GM15510 (cell line): ENCODE data around the gene TEAD4.

Experiments used
- POLR2A ChIP-seq: IDR thresholded peaks from 3 replicates; pipeline ENCODE4 v1.6.1; 2011; ENCODE audit warnings: borderline replicate concordance; ENCODE audit not compliant: insufficient read length; ENCODE audit errors: extremely low read depth

Gene TEAD4

GRCh38 chr12:2958432-2959191, 585 bp upstream of the TEAD4 start:
- no peak for TF ChIP-seq POLR2A

DNA sequence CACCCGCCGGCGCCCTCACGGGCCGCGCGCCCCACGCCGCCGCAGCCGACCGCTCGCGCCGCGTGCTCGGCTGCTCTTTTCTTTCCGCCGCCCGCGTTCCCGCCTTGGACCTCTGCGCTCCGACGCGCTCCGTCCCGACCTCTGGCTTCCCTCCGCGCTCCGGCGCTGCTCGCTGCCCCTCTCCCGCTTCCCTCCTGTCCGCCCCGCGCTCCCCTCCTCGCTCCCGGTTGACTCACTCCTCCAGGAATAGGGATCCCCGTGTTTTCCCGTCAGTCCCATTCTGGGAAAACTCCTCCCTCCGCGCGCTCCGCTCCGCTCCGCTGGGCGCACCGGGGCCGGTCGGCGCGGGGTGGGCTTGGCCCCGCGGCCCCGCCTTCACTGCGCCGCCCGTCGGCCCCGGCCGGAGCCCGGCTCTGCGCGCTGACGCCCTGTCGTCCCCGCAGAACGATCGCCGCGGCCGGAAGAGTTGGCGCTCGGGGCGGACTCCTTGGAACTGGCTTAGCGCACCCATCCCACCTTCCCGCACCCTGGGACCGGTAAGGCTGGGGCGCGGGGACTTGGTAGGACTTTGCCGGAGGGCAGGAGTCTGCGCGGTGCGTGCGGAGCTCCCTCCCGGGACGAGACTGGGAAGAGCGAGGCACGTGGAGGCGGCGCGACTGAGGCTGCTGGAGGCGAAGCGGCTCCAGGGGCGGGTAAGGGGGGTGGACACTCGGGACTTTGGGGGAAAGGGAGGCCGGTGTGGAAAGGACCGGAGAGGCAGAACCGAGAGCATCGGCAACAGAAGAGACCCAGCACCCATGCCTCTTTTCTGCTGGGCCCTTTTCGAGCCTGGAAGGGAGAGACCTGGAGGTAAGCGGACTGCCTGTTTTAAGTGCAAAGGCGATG, 550 bp downstream of the TEAD4 start:
- TF ChIP-seq POLR2A, result no peak

- TF ChIP-seq POLR2A, result no peak
Measured at GRCh38 chr12:2960390-2960956, 1.3 kb downstream of the TEAD4 start.

DNA sequence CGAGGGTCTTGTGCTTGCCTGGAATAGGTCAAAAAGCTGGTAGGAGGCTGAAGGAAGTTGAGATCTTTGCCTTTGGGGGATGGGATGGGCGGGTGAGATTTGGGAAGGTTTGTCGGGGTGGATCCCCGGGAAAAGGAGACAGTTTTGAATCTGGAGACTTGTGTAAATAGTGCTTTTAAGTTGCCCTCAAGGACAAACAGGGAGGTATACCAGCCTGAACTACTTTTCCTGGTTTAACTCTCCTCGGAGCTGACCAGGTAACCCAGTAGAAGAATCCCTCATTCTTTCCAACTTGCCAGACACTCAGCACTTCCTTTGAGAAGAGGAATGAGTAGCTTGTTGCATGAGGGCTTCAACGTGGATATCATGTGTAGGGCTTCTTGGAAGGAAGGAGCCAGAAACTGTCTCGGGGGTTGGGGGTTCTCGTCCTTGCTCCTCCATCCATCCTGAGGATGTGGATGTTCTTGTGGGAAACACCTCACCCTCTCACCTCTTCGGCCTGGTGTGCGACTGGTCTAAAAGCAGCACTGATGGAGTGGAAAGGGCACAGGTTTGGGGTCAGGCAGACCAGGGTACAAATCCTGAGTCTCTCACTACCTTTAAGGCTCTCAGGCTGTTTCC, 1.9 kb downstream of the TEAD4 start:
- TF ChIP-seq POLR2A, result no peak

DNA sequence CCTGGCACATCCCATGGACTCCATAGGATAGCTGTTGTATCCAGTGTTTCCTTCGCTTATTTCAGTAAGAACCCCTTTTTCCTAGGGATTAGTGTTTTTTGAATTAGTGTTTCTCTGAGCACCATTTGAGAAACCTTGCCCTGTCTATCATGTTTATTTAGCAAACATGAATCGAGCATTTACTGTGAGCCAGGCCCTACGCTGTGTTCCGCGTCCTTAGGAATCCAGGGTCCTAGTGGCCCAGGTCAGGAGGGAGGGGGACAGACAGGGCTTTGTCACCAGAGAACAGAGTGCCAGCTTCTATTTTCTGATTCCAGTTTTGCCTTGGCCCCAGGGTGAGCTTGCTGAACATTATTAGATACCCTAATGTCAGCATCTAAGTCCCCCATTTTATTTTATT, 2.5 kb downstream of the TEAD4 start:
- TF ChIP-seq POLR2A, result no peak

DNA sequence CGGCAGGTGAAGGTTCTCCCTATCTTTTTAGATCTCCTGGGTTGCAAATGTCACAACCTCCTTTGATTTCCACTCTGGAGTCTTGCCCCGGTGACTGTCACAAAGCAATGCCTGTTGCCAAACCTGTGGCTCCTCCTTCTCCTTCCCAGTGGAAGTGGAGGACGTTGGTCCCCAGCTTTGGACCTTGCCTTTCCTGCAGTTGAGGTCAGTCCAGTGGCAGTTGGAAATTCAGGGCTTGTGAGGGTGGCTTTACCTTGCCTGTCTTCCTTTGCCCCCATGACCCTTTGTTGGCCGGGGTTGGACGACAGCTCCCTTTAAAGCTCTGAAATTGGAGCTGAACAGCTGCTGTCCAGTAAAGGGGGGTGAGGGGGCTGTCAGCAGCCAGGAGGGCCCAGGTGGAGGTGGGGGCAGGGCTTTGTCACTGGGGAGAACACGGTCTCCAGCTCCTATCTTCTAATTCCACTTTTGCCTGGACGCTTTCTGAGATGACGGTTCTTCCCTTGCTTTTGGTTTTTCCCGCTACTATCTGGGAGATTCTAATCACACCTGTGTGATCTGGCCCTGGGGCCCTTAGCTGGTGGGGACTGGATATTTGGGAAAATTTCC, 4.1 kb downstream of the TEAD4 start:
- no peak for TF ChIP-seq POLR2A

DNA sequence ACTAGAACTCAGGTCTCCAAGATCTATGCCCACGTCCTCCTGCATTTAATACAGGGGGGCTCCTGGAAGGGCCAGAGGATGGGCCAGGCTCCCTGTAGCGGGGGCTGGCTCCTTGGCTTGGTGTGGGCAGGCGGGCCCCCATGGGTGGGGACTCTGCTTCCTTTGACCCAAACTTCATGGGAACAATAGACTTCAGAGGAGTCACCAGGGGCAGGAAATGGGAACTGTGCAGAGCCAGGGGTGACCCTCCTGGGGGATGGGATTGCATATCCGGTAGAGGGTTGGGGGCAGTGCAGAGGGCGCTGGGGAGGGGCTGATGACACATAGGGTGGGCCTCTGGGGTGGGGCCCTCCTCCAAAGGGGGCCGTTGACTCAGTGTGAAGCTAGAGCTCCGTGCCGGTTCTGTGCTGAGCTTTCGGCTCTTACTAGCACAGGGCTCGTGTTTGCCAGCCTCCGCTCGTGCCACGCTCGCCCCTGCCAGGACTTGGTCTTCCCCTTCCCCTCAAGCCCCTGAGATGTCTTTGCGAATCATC, 4.6 kb downstream of the TEAD4 start:
- no peak for TF ChIP-seq POLR2A

DNA sequence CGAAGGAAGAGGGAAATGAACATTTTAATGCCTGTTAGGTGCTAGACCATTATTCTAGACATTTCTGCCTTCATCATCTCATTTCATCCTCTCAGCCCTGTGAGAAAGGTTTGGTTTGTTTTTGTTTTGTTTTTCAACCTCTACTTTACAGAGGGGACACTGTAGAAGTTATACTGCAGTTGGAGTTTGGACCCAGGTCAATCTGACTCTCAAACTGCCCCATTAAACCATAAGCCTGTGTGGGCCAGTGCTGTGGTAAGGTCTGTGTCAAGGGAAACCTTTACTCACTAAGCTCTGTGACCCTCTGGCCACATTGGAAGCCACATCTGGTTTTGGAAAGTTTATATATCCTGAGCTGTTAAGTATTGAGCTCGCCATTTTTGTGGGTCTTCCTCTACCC, 8.5 kb downstream of the TEAD4 start:
- TF ChIP-seq POLR2A, result no peak

GRCh38 chr12:2970744-2971143, 11.5 kb downstream of the TEAD4 start:
- no peak for TF ChIP-seq POLR2A

DNA sequence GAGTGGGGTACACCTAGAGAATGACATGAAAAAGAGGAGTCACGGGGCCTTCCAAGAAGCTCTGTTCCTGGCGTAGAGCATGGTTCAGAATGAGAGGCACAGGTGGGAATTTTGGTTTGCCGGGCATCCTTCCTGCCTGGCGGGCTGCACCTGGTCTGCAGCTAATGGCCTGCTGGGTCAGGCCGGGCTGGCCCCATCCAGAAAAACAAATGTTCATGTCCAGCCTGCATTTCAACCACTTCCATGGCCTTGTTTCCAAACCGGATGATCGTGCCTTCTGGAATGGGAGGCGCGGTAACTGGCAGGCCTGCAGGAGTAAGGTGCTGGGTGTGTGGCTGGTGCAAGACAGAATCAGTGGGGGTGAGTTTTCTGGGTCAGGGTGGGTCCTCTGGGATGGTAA, 14.4 kb downstream of the TEAD4 start:
- TF ChIP-seq POLR2A, result no peak

- TF ChIP-seq POLR2A, result no peak
Measured at GRCh38 chr12:2974560-2974971, 15.4 kb downstream of the TEAD4 start.

- no peak for TF ChIP-seq POLR2A
Measured at GRCh38 chr12:2976581-2976996, 17.4 kb downstream of the TEAD4 start.

GRCh38 chr12:2977776-2978175, 18.6 kb downstream of the TEAD4 start:
- TF ChIP-seq POLR2A, result no peak

DNA sequence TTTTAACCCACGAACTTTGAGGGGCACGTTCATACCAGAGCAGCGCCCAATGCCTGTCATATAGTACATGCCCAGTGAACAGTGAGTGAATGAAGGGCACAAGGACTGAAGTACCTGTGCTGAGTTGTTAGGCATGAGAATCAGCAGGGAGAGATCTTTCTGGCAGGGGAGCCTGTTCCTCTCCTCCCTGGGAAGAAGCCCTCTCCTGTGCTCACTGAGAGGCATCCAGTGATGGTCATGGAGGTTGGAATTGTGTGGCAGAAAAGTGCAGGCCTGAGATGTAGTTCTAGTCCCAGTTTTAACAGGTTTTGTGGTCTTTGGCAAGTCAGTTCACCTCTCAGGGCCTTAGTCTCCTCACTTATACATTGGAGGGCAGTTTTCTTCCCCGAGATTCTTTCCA, 20.6 kb downstream of the TEAD4 start:
- TF ChIP-seq POLR2A, result no peak
